22Rv1 (cell line): ENCODE results near the gene PMIS2.

Experiments
- H3K27ac ChIP-seq: fragments of 450-650 bp; 2 replicates; pipeline ENCODE4 v1.5.1; 2017
- CTCF ChIP-seq: fragments of 450-650 bp; IDR thresholded peaks from 2 replicates; pipeline ENCODE4 v1.5.1; 2017; ENCODE audit warnings: mild to moderate bottlenecking
- ZFX ChIP-seq: fragments of 450-650 bp; IDR thresholded peaks from 2 replicates; pipeline ENCODE4 v1.6.1; 2017; ENCODE audit warnings: antibody characterized with exemption, borderline replicate concordance

Gene PMIS2

DNA sequence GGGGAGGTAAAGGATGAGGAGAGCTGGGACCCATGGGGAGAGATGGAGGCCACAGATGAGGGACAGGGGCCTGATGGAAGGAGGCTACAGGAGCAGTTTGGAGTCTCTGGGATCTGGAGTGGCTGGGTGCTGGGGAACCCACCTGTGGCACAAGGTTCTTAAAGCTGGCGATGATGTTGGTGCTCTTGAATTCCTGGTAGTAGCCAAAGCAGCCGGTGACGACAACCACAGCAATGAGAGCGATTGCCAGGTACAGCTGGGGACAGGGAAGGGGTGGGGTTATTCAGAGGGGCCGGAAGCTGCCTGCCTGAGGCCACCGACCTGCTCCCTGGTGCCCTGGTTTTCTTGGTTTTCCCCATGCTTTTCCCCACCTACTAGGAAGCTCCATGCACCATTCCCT lies 25.3 kb upstream of the PMIS2 start:
- TF ChIP-seq CTCF, result no peak
- no peak for TF ChIP-seq ZFX
- no peak overlapping the region for H3K27ac ChIP-seq

DNA sequence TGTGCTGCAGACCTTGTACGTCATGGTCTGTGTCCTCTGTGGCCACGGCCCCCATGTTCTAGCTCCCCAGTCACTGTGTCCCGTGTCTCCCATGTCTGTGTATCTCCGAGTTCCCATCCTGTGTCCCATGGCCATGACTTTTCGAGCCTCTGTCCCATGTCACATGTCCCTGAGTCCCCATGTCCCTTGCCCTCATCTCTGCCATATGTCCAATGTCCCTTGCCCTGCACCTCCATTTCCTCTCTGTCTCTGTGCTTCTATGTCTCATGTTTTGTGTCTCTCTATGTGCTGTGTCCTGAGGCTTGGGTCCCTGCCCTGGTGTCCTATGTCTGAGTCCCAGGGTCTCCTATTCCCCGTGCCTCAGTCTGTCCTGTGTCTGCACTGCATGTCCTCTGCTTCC lies 24.5 kb upstream of the PMIS2 start:
- H3K27ac ChIP-seq, result no peak overlapping the region
- TF ChIP-seq ZFX, result no peak
- TF ChIP-seq CTCF, result no peak

DNA sequence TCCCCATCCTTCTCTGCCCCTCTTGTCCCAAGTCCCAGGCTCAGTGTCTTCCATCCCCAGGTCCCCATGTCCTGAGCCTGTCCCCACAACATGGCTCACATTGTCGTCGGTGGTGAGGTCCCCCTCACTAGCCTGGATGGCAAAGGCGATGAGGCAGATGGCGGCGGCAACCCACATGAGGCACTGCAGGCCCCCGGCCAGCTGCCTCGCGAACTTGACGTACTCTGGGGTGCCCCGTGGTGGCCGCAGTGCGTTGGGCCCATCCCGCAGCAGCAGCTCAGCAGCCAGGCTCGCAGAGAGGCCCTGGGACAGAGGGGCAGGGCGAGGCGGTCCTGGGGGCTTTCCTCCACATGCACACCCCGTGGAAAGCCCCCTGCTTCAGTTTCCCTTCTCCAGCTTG lies 23.6 kb upstream of the PMIS2 start:
- no peak for TF ChIP-seq CTCF
- no peak for TF ChIP-seq ZFX
- no peak overlapping the region for H3K27ac ChIP-seq

- TF ChIP-seq ZFX (no peak), CTCF (no peak)
- H3K27ac ChIP-seq, result no peak overlapping the region
Observed at GRCh38 chr19:35562776-35563175, 23.2 kb upstream of the PMIS2 start.

DNA sequence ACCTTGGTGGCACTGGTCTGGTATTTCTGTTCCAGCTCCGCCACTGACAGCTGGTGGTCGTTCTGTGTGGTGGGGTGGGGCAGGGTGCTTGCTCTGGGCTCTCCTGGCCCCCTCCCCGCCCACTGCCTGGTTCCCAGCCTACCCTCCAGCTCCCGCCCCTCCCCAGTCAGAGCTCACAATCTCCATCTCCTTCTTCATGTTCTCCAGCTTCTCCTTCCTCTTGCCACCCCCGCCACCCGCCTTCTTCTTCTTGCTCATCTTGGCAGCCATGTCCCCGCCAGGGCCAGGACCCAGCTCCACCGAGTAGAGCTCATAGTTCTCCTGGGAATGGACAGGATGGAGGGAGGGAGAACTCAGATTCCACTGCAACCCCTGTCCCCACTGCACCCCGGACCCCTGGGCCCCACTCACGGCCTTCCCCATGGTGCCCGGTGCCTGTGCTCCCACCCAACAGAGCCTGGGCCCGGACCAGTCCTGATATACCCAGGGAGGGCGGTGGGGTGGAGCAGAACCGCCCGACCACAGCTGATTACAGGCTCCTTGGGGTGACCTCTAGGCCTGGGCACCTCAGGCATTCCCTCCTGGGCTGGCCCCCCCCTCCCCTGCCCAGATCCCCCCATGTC lies 22.7 kb upstream of the PMIS2 start, which contains the start of gene ATP4A:
TSS of gene ATP4A (minus strand) at position 452 of the 623 bp plus-strand sequence. CDS start at position 423, 29 bp downstream.
- TF ChIP-seq CTCF (no peak), ZFX (no peak)

GRCh38 chr19:35565016-35565856 lies 20.7 kb upstream of the PMIS2 start:
- no peak for TF ChIP-seq ZFX
- TF ChIP-seq CTCF, result no peak
- no peak overlapping the region for H3K27ac ChIP-seq

More for the DNA sequence above, 22.7 kb upstream of the PMIS2 start, which contains the start of gene ATP4A:
- no peak within 1 kb of the TSS for H3K27ac ChIP-seq

- TF ChIP-seq CTCF, result no peak
- TF ChIP-seq ZFX, result no peak
- H3K27ac ChIP-seq, result no peak overlapping the region
Observed at GRCh38 chr19:35566738-35567137, 19.2 kb upstream of the PMIS2 start.
